GM19438 (cell line): Measurements from ENCODE around the gene NT5C2.
"Not testable (repeated sequence)": the region's sequence is repeated elsewhere in the genome, so short reads cannot be mapped to it uniquely, and the experiment has no call there.

Source experiments
- ATAC-seq: cut with Tn5 transposase; IDR thresholded peaks from one replicate; pipeline ENCODE4 v1.9.1; 2021; ENCODE audit warnings: low read depth; ENCODE audit not compliant: unreplicated experiment

NT5C2 gene

DNA sequence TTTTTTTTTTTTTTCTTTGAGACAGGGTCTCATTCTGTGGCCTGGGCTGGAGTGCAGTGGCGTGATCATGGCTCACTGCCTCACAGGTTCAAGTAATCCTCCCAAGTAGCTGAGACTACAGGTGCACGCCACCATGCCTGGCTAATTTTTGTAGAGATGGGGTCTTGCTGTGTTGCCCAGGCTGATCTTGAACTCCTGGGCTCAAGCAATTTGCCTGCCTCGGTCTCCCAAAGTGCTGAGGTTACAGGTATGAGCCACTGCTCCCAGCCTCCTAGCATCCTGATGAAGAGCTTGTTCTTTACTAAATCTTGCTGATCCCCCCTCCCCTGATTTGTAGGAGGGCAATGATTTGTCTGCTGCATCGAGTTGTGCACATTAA lies 126.0 kb downstream of the NT5C2 start:
- not testable (repeated sequence) for ATAC-seq

DNA sequence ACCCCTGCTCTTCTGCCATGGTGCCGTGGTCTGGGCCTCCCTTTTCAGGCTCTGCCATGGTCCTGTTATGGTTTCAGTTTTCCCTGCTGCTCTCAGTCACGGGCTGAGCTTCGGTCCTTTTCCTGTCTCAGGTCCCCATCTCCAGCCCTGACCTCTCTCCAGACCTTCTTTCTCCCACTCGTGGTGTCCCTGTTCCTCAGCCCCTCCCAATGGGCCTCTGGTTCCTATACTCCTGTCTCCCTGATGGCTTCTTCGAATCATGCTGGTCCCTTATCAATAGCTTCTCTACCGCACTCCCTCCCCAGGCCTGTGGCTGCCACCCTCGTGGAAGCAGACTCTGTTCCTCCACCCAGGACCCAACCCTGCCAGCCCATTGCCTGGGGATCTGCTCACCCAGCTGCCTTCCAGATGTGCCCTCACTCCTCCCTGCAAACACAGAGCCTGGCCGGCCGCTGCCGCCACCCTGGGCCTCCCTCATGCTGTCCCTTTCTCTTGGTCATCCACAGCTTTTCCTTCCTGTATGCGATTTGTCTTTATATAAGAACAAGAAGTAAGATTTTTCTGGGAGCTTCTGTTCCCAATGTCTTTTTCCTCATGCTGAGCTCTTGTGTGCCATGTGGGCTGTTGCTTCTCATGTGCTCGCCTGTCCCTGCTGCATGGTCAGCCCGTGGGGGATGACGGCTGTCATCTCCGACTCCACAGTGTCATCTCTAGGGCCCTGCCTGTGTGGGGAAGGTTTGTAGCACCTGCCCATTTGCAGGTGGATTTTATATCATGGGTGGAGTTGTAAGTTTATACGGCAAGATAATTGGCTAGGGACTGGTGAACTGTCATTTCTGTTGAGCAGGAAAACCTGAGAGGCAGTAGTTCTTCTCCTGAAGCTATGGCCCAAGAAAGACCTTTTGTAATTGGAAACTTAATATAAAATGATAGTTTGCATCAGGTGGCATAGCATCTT lies 126.7 kb downstream of the NT5C2 start:
- ATAC-seq = no peak

DNA sequence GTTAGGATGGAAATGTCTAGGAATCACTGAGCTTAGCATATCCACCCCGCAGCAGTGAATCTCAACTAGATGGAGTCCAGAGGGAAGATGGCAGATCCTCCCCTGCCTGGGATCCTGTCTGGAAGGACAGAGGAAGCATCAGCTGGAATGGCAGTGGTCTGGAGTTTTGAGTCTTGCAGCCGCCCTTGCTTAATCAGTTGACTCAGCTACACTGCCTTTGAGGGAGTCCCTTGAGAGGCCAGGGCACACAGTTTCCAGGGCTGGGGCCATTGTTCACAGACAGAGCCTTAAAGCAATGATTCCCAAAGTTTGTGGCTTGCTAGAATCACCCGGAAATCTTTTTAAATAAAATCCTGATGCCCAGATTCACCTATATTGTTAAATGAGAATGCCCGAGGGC lies 128.1 kb downstream of the NT5C2 start:
- ATAC-seq = no peak

DNA sequence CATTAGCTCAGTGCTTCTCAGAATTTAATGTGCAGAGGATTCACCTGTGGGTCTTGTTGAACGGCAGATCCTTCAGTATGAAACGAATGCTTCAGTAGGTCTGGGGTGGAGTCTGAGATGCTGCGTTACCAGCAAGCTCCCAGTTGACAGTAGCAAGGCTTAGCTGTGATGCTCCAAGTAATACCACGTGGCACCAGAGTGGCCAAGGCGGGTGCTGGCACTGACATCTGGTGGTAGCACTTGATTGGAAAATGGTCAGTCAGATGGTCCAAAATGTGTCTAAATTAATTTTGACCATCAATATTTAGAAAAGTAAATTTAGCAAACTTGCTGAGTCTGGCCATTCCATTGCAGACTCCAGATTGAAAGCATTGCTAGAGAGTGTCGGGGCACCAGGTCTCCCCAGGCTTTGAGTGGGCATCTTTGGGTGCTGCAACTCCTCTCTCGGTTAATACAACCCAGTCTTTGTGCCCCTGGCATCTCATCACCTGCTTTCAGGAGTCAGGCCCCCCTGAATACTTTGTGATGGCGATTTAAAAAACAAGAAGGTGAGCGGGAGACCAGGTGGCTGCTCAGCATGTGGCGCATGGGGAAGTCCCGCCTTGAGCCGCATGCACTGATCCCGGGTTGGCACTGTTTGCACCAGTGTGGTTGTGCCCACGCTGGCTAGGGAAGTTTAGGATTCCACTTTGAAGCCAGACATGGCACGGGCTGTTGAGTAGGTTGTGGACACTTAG lies 130.1 kb downstream of the NT5C2 start:
- ATAC-seq = no peak

DNA sequence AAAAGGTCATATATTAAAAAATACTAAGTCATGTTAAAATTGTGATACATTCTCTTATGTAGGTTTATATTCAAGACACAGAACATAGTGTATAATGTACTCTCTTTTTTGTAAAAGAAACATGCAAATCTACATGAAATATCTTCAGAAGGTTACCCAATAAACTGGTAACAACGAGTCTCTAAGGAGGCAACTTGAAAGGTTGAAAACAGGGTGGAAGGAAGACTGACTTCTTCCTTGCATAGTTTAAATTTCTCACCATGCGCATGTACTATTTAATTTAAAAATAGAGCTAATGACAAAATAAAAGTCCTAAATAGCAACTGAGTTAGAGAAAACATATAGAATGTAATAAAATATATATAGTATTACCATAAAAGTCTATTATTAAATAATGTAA lies 132.5 kb downstream of the NT5C2 start:
- no peak for ATAC-seq

DNA sequence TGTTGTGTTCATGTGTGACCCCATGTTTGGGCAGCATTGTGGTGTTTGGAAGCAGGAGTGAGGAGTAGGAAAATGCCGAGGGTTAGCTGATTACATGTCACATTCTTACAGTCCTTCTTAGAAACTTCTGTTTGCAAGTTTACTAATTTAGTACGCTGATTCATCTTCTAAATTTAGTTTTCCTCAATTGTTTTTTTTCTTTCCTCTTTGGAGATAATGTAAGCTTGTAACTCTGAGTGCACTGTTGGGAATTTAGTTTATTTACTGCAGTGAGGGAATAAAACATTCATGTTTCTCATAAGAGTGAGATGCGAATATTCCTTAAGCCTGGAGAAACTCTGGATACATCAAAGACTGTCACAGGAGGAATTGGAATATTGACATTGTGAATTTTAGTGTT lies 135.0 kb downstream of the NT5C2 start:
- no peak for ATAC-seq

DNA sequence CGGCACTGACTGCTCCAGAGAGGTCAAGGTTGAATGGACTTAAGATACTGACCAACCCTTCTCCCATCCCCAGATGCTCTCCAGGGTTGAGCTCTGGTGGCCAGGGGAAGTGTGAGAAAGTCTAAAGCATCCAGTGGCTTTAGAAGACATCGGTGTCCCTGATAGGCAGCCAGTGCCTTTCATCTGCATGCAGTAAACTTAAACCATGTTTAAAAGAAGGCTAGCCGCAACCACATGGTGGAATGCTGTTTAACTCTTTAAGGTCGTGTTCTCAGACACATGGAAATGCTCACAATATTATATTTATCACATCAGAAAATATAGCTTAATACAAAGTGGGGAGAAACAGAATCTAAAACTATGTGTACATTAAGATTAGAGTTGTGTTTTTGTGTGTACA lies 138.0 kb downstream of the NT5C2 start:
- ATAC-seq = no peak

DNA sequence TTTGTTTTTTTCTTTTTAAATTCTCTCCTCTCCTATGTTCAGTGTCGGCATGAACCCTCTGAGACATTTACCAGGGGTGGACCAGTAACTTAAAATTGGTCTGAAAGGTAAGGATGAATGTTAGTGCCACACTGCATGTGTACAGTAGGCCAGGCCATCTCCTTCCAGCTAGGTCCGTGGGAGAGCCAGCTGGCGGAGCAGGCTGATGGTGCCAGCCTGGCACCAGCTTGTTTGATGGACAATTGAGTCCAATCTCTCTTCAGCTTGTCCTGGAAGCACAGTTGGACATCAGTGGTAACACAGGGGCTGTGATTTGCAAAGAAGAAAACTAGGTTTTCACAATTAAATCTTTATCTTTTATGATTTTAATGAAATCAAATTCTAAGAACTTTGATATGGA lies 138.5 kb downstream of the NT5C2 start:
- no peak for ATAC-seq

DNA sequence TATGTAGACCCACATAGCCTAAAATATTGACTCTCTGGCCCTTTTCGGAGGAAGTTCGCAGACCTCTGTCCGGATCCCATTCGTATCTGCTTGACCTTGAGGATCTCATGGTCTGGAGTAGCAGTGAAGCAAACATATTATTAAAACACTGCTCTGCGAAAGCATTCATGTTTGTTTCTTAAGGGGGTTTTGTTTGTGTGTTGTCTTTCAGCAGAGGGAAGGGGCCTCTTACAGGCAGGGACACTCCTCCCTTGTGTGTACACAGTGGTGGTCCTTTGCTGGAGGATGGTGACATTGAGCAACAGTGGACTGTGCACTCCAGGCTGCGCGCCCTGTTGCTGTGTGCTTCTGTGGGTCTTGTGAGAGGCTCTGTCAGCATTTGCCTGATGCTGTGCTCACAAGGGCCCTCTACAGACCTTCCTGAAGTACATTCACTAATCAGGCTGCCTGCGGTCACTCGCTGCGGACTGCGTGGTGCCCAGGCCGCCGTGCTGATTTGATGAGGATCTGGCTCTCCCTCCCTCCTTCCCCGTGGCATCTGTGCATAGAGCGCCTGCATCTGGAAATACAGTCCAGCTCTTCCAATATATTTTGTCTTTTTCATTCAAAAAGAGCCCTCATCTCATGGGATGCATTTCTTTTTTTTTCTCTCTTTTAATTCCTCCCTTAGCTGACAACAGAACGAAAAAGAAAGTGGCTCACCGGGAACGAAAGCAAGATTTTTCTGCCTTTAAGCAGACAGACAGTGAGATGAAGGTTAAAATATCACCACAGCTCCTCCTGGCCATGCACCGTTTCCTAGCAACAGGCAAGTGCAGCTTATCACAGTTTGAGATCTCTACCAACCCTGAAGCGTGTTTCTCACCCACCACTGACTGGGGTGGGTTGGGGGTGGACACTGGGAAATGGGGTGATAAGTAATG lies 139.2 kb downstream of the NT5C2 start:
- ATAC-seq = peak; percentile 88

DNA sequence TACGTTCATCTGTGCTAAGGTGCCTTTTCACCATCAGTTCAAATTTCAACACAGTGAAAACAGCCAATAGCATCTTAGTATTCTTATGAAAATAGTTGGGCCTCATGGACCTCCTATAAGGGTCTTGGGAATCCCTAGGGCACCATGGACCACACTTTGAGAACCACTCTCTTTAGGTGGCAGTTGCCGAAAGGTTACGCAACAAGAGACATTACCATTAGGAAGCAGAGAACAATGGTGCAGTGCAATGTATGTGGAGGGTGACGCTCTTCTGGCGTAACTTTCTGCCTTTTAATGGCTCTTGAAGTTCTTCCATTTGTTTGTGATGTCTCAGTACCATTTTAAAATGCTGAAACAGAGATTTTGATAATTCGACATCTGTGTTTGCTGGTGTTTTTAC lies 143.8 kb downstream of the NT5C2 start:
- no peak for ATAC-seq

DNA sequence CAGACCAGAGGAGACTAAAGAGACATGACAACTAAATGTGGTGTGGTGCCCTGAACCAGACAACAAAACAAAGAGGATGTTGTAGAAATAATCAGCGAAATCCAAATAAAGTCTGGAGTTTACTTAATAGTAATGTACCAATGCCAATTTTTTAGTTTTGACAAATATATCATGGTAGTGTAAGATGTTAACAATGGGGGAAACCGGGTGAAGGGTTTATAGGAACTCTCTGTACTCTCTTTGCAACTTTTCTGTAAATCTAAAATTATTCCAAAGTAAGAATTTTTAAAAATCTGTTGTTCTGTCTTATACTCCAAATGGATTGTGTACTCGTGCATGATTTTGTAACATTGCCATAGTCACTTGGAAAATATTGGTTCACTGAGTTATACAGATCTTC lies 145.7 kb downstream of the NT5C2 start:
- ATAC-seq = no peak

DNA sequence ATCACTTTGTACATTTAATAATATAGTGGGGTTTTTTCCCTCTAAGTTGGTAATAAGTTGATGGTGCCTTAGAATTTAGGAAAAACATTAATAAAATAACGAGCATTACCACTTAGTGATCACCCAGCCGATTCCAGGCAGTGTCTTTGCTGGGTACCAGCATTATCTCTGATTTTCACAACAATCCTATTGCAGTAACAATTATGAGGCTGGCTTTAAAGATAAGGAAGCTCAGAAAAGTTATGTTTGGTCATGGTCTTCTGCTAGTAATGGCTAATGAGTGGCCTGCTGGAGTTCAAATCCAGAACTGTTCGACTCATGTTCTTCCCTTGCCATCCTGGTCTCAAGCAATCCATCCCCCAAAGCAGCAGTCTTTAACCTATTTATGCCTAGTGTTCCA lies 147.1 kb downstream of the NT5C2 start:
- no peak for ATAC-seq

DNA sequence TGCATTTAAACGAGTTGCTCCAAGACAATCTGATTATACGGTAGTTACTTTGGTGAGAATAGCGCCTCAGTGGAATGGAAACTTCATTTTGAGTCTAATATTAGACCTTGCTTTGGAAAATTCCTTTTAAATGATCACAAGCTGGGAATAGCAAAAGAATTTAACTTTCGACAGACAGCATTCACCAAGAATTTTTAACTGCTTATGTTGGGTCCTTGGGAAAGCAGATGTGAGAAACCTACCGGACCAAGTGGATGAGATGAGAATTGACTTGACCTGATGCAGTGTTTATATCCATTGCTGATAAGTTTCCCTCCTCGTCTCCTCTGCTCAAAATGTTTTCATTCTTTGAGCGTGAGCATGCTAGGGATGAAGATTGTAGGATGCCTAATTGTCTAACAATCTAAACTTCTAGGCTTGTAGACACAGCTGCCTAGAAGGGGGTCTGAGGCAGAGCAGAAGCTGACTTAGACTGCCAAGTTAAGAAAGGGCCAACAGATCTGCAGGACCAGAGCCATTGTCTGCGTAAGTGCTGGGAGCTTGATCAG lies 148.1 kb downstream of the NT5C2 start:
- ATAC-seq = no peak

DNA sequence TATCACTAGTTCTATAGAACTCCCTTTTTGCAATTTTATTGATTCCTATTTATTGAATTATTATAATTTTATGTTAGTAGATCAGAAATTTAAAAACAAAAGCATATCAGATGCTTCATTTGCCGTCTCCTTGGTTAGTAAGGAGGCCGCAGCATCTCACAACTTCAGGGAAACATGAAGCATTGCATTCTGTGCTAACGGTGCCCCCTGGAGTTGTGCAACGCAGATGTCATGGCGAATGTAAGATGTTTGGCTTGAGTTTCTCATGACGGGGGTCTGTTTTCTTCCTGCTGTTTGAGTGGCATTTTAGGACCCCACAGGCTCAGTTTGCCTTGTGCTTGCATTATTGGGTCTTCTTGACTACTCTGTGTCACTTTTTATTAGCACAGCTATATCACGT lies 150.2 kb downstream of the NT5C2 start:
- no peak for ATAC-seq

DNA sequence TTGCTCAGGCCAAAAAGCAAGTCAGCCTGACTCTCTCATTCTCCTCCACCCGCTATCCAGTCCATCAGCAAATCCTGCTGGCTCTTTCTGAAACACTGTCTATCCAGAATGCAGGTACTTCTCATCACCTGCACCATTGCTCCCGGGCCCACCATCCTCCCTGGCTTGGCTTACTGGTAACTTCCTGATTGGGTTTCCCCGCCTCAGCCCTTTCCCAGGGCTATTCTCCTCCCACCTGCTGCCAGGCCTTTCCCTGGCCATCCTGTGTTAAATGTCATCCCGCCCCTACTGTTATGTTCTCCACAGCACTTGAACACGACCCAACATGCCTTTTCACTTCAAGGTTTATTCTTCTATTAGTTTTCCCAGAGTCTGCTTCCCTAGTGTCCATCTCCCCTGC lies 150.9 kb downstream of the NT5C2 start:
- no peak for ATAC-seq

DNA sequence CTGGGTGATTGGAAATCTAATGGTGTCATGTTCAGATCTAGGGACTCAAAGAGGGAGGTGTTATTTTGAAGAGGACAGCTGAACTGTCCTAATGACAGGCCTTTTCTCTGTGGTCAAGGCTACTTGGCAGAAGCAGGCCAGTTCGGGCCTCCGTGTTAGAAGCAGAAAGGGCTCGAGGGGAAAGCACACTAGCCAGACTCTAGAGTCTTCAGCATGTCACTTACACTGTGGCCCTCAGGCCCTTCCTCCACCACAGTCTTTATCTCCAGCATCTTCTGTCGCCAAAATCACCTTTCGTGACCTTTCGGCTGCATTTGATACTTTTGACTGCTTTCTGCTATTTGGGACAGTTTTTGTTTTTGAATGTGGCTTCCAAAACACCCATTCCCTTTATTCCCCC lies 151.7 kb downstream of the NT5C2 start:
- no peak for ATAC-seq

DNA sequence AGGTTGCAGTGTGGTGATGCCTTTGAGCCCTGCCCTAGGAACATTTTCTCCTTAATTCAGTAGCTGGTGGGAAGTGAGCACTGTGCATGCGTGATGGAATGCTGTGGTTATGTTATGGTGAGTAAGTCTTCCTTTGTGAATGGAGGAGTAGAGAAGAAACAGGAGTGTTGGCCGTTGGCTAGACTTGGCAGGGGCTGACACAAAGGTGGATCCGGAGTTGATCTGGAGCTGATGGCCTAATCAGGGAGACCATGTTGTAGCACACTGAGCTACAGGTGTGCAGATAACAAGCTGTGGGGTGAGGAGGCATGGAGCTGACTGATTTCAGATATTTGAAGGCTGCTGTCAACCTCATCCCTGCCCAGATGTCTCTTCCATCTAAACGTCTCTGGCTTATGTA lies 152.7 kb downstream of the NT5C2 start:
- no peak for ATAC-seq

DNA sequence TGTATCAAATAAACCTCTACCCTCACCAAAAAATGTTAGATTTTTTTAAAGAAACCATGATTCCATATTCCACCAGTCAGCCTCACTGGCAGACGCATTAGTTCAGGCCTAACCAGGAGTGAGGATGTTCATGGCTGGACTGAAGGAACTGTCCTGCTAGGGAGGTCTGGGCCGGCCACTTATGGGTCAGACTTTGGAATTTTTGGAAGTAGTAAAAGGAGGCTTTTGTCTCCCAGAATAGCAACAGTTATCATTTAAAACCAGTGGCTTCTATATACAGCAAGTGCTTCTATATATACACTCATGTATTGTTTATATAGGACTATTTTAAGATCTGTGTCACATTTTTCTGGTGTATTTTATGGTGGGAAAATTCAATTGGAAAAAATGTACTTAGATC lies 154.5 kb downstream of the NT5C2 start:
- no peak for ATAC-seq
